Neural cell (in vitro differentiated cells): ENCODE data around the gene ROBO1.

Experiments
- CTCF ChIP-seq: fragments of 450-650 bp; IDR thresholded peaks from 2 replicates; pipeline ENCODE4 v1.5.1; 2014; ENCODE audit warnings: antibody characterized with exemption, mild to moderate bottlenecking, moderate library complexity; ENCODE audit not compliant: poor library complexity, severe bottlenecking
- EP300 ChIP-seq: fragments of 450-650 bp; conservative IDR thresholded peaks from 2 replicates; pipeline ENCODE4 v1.6.1; 2014; ENCODE audit warnings: antibody characterized with exemption, mild to moderate bottlenecking, moderate library complexity; ENCODE audit not compliant: poor library complexity, severe bottlenecking
- EZH2 ChIP-seq: fragments of 200-600, 300-800 bp; shearing (Covaris generic), sonication (generic); IDR thresholded peaks from 2 replicates; pipeline ENCODE4 v1.6.1; 2014; ENCODE audit warnings: antibody characterized with exemption, low read length, borderline replicate concordance, mild to moderate bottlenecking; ENCODE audit not compliant: insufficient read depth, poor library complexity, severe bottlenecking
- MXI1 ChIP-seq: fragments of 450-650 bp; conservative IDR thresholded peaks from 2 replicates; pipeline ENCODE4 v1.6.1; 2014; ENCODE audit warnings: antibody characterized with exemption, mild to moderate bottlenecking; ENCODE audit not compliant: poor library complexity, severe bottlenecking
- POLR2AphosphoS5 ChIP-seq: IDR thresholded peaks from 2 replicates; pipeline ENCODE4 v1.6.1; 2012
- RAD21 ChIP-seq: fragments of 450-650 bp; conservative IDR thresholded peaks from 2 replicates; pipeline ENCODE4 v1.6.1; 2014; ENCODE audit warnings: antibody characterized with exemption, mild to moderate bottlenecking, moderate library complexity
- REST ChIP-seq: IDR thresholded peaks from 2 replicates; pipeline ENCODE4 v1.6.1; 2012; ENCODE audit warnings: borderline replicate concordance
- TAF1 ChIP-seq: IDR thresholded peaks from 2 replicates; pipeline ENCODE4 v1.6.1; 2012; ENCODE audit warnings: low read depth

- TF ChIP-seq CTCF (no peak), EZH2 (no peak), POLR2AphosphoS5 (no peak), RAD21 (no peak), TAF1 (no peak), REST (no peak), EP300 (no peak), MXI1 (no peak)
These were observed 754.8 kb downstream of the ROBO1 start for GRCh38 chr3:79012946-79013362.
